NCI-H524 treated with DMSO at 0.1 percent for 48 hours (cell line): ENCODE measurements around the gene EXT2.

Source experiments
- DNase-seq: peaks from one replicate; lab custom pipeline; 2025; lab: John Stamatoyannopoulos, UW

Gene EXT2

DNA sequence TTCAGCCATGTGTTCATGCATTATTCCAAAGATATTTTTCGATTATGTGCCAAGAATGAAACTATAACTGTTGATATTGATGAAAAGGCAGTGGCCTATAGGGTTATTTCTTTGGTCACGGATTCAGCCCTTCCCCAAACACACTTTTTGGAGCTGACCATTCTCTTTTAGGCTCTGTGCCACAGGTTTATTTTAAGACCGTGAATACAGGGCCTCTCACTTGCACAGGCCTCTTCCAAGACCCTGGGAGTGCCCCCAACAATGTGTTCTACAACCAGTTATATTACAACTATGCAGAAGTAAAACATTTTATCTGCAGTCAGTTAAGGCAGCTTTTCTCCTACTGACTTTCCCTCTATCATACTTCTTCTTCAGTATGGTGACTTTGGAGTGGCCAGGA lies 109.9 kb downstream of the EXT2 start:
- DNase-seq, result no peak

DNA sequence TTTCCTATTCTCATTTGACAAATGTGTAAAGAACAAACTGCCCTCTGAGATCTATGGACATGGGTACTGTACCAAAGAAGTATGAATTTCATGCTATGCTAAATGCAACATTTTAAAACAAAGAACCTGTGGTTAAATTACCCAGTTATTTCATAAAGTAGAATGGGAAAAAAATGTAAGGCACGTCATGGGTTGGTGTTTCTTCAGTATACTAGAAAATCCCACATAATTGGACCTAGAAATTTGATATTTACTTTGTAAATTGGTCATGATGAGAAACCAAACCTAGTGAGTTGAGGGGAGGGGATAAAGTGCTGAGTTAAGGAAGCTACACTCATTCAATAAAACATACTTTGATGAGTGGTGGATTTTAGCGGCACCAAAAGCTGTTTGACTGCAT lies 110.4 kb downstream of the EXT2 start:
- DNase-seq, result no peak

DNA sequence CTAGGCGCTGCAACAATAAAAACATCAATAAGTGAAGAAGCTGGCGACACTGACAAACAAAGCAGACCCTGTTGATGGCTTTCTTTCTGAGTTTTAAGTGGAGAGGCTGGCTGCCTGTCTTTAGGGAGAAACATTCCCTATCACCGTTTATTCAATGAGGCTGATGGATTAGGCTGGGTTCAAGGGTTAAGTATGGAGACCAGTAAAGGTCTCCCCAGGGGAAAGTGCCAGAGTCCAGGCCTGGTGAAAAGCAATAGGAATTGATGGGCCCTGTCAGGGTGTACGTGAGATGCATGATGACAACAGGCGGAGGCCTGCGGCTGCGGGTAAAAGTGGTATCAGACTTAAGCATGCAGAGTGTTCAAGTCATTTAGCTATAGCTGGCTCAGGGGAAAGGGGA lies 111.8 kb downstream of the EXT2 start:
- no peak for DNase-seq

DNA sequence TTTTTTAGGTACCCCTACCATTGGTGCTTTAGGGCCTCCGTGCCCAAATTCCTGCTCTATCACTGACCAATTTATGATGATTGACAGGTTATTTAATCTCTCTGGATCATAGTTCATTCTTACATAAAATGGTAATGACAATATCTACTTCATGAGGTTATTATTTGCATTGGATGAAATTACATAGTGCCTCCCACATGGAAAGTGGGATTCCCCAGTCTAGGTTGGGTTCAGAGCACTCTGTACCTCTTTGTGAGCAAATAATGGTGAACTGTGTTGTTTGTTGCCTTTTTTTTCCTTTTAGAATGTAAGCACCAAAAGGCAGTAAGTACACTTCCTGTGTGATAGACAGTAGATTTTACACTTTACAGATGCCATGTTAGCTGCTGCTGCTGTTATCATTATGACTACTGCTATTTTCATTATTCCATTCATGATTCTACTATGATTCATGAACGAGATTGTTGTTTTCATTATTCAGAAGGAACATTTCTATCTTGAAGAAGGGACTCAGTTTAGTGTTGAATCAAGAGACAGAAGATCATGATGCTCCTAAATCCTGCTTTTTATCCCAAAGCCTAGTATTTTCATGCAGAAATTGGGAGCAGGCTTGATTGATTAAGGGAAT lies 113.6 kb downstream of the EXT2 start:
- DNase-seq, result no peak

DNA sequence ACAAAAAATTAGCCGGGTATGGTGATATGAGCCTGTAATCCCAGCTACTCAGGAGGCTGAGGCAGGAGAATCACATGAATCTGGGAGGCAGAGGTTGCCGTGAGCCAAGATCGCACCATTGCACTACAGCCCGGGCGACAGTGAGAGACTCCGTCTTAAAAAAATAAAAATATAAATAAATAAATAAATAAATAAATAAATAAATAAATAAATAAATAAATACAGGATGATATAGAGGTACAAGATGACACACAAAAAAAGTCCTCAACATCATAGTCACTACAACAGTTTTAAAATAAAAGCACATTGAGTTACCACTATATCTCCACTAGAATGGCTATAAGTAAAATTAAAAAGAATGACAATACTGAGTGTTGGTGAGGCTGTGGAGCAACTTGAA lies 116.7 kb downstream of the EXT2 start:
- no peak for DNase-seq

DNA sequence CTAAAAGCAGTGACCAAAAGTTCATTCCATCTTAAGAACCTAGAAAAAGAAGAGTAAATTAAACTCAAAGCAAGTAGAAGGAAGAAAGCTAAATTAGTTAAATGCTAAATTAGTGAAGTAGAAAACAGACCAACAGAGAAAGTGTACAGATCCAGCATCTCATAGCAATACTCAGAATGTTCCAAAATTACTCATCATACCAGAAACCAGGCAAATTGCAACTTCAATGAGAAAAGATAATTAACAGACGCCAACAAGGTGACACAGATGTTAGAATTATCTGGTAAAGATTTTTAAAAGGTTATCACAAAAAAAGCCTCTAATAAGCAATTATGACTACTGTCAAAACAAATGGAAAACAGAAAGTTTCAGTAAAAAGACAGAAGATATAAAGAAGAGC lies 117.7 kb downstream of the EXT2 start:
- no peak for DNase-seq

DNA sequence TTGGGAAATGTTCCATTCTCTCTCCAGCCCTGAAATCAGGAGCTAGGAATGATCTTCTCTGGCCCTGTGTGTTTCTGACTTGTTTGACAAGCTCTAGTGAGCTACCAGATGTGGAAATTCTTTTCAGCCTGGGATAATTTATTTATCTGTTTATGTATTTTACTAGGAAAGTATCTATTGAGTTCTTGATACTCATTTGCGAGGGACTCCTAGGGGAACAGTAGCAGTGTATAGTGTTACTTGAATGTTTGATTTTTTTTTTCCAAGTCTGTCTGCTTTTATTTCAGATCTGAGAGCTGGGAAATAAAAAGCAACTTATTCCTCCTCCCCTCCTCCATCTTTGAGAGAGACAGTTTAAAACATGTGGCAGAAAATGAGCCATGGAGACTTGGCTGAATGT lies 122.0 kb downstream of the EXT2 start:
- no peak for DNase-seq

DNA sequence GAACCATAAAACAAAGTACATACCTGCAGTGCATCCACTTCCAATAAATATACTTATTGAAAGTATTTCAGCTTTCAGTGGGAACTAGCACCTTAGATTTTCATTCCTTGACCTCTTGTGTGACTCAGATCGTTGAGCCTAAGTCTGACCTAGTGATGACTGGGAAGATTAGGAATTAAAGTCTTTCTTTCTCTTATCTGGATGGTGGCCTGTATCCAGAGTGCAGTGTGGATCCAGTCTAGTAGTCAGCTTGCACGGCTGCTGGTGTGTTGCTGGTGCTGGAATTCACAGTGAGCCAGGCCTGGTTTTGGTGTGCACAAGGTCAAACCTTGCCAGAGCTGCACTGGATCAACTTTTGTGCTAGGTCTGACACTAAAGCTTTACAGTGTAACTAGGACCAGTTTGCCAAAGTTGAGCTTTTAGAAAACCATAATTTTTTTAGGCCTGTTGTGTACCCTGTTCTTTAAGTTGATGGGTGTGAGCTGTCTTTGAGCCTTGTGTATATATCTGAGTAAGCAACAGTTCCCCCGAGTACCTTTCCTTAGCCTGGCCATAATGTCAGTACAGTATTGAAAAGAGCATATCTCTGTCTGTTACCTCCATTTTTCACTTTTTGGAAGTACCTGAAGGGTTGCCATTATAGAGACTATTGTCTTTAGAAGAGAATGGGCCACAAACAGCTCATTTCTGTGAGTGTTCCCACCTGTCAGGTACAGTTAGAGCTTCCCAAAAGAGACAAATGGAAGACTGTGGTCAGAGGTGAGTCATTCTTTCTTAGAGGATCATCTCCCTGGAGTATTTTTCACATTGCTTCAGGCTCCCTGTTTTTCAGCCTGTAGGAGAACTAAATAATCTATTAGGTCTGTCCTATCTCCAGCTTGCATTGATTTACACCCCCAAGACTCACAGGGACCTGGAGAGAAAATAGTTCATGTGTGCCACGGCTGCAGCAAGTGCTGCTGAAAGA lies 124.6 kb downstream of the EXT2 start:
- DNase-seq, result no peak

DNA sequence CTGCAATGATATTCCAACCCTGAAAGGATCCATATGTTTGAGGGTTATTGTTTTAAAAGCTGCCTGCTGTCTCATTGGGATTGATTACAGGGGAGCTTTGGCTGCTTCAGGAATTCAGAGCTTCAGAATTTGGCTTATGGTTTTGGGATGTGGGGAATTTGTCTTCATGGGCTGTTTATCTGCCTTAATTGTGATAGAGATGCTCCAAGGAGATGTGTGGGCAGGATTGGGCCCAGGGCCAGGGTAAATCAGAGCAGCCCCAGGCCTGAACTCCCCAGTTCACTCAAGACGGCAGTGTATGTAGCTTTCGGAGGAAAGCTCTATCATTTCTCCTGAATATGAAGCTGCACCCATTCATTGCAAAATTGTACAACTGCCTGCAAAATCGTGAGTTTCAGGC lies 126.0 kb downstream of the EXT2 start:
- no peak for DNase-seq

DNA sequence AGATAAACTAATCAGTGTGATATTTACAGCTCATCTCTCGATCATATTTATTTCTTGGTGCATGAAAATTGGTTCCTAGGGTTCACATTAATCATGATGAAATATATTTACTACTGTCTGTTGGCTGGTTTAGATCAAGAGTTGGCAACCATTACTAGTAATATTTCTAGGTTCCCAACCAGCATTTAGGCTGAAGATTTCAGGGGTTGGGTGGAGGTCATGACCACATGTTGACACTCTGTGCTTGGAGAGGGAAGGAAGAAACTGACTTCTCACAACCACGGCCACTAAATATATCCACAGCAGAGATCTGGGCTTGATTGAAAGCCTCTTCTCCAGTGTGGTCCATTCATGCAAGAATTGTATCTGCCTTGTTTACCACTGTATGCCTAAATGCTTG lies 126.5 kb downstream of the EXT2 start:
- no peak for DNase-seq

DNA sequence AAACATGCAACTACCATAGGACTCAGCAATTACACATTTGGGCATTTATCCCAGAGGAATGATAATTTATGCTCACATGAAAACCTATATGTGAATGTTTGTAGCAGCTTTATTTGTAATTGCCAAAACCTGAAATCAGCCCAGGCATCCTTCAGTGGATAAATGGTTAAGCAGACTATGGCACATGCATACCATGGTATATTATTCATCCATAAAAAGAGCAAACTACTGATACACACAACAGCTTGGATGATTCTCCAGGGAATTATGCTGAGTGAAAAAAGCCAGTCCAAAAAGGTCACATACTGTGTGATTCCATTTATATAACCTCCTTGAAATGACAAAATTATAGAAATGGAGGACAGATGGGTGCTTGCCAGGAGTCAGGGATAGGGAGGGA lies 127.8 kb downstream of the EXT2 start:
- no peak for DNase-seq

DNA sequence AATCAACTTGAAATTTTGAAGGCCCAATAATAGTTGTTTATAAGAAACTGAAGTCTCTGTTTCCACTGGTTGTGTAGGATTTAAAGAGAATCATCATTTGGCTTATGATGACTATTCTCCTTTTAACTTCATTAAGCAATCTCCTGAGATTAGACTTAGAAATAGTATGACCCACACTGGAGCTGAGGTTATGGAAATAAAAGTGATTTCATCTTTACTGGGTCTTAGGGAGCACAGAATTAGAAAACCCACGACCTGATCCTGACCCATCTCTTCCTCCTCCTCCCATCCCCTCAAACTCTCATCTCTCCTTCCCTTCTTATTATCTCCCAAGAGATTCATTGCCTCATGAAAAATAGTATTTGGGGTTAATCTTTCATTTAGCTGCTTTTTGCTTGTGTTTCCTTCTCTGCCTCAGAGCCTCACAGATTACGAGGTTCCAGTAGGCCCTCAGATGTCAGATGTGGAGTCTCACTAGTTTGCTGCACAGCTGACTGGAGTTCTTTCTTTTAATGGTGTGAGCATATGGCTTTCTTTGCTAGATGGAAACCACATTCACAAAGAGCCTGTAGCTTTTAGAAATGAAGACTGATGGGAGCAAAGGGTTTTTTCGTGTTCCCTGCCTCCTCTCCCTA lies 129.5 kb downstream of the EXT2 start:
- no peak for DNase-seq

DNA sequence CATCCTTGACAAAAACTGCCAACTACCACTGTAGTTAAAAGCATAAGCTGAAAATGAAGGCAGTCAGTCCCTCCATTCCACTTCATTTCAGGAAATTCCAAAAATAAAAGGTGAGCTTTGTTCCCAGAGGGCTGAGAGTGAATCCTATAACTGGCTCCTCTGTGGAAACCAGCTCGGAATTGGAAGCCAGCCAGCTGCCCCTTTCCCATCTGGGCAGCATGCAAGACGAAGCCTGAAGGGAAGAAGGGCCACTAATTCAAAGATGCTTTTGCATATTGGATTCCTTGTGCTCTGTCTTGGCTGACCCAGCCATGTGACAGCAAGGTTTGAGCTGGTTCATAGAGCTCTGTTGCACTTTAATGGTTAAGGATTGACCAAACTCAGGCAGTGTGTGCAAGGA lies 131.0 kb downstream of the EXT2 start:
- DNase-seq, result peak; percentile 20

DNA sequence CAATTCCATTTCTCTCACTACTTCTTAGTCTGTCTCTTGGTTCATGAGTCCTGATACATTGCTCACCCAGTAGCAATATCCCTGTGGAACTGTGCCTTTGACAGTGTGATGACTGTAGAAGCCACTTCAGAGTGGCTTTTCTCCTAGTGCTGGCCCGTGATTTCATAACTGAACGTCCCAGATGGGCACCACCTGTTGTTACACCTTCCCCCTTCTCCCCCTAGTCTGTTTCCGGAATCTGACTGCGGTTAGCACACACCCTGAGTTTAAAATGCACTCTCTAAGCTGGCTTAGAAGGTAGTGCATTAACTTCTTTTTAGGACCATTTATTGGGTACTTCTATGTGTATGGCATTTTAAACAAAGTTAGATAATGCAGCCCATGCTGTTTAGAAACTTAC lies 131.5 kb downstream of the EXT2 start:
- DNase-seq, result no peak

DNA sequence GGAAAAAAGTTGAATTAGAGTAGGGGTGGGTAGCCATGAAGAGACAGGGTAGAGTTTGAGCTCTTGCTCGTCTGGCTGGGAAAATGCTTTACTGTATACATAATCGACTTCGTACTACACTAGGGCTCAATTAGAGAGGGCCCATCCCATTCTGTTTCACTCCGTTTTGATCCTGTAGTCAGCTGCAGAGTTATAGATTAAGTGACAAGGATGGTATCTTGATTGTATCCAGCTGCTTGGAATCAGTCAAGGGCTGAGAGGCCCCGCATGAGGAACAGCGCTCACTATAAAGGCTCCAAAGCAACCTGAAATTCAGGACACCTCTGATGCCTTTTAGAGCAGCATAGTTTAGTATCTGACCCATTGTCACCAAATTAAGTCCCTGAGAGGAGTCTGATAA lies 132.9 kb downstream of the EXT2 start:
- no peak for DNase-seq

DNA sequence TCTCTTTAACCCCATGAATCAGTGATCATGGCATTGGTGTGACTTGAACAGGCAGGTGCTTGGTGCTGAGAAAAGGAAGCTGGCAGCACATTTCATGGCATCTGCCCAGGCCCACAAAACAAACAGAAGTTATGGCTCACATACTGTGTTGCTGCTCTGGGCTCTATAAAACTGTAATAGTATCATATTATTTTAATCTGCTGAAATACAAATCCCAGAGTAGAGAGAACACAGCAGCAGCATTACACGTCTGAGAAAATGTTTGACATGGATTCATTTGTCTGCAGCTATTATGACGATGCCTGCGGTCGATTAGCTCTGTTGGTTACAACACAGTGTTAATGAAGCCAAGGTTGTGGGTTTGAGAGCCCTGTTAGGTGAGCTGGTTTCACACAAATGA lies 133.6 kb downstream of the EXT2 start:
- no peak for DNase-seq

DNA sequence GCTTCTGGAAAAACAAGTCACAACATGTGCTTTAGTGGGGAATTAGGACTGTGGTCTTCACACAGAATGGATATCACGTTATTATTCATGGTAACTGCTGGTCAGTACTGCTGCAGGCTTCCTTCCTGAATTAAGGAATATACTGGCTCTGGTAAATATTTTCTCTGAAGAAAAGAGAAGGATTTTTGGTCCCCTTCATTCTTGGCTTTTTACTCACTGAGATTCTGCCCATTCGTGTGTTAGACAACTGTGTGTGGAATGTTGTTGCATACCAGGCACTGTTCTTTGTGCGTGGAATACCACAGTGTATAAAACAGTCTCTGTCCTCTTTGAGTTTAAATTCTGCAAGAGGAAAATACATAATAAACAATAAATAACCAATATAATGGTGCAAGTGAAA lies 134.1 kb downstream of the EXT2 start:
- no peak for DNase-seq

DNA sequence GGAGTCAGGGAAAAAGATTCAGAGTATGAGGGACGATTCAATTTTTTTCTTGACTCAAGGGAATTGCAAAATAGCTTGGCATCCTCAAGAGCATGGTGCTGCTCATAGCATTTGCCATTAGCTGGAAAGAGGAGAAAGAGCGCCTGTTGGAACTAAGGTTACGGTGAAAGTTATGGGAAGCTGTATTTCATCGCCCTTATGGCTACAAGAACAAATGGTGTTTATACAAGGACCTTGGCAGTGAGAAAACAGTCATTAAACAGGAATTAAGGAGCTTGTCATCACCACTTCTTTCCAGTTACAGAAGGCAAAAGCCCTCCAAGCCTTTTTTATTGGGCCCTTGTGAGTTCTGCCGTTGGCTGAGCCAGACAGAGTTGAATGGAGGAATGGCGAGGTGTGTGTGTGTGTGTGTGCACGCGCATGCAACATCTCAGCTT lies 140.3 kb downstream of the EXT2 start:
- no peak for DNase-seq

DNA sequence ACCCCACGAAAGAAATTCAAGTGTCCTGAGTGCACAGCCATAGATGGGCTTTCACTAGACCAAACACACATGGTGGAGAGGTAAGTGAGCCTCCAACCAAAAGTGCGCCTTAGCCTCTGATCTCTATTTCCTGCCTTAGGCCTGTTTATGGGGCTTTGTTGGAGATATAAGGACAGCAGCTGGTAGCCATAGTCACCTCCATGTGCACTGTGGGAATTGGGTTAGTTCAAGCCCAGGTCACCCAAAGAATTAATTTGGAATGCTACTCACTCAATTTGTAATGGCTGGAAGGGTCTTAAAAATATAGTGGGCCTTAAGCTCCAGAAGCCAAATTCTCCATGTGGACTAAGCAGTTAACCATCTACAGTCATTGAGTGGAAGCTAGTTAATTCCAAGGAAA lies 140.8 kb downstream of the EXT2 start:
- no peak for DNase-seq

DNA sequence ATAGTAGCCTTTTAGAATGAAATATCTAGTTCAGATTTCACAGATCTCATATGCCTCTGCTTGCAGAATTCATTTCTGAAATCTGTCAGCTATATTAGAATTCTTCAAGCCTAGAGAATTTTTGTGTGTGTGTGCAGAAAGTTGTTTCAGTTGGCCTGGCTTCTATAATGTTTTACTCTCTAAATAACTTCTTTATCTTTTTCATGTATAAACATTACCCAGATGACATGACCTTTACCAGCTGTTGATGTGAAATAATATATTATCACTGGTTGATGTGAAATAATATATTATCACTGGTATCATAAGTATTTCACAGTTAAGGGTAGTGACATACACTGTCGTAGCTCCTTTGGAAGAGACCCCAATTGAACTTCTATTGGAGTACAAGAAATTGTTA lies 141.7 kb downstream of the EXT2 start:
- no peak for DNase-seq

DNA sequence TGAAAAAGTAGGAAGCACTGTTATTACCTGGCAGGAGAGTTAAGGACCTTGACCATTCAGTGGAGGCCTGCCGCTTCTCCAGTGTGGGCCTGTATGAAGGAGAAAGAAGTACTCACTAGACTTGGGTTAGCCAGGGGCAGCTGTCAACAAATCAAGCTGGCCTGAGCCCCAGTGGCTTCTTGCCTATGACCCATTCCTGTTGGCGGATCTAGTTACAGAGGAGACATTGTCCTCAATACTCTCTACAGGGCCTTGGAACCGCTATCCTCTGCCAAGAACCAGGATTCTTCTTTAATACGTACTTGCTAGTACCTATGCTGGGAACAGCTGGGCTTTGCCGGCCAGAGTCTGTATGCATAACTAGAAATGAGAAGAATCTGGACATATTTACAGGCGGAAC lies 146.4 kb downstream of the EXT2 start:
- DNase-seq, result no peak

DNA sequence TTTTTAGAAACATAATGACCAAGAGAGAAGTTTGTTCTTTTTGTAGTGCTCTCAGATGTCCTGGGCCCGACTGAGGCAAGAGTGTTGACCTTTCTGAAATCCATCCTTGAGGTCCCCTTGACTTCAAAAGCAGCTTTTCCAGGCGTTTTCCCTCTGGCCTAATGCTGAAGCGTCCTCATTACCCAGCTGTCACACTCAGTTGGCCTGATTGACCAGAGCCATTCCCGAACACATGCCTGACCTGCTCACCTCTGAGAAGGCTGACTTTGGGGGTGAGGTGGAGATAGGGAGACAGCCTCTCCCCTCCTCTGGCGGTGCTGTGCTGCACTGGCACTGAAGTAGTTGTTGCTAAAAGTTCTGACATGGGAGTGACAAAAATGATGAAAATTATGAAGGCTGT lies 147.6 kb downstream of the EXT2 start:
- no peak for DNase-seq
